NCI-H226 (cell line): ENCODE data around the gene EHD2.
"Not testable (repeated sequence)": the region's sequence is repeated elsewhere in the genome, so short reads cannot be mapped to it uniquely, and the experiment has no call there.

Experiments used
- DNase-seq: peaks from one replicate; pipeline ENCODE4 v3.0.0-alpha.2; 2015

The EHD2 gene

DNA sequence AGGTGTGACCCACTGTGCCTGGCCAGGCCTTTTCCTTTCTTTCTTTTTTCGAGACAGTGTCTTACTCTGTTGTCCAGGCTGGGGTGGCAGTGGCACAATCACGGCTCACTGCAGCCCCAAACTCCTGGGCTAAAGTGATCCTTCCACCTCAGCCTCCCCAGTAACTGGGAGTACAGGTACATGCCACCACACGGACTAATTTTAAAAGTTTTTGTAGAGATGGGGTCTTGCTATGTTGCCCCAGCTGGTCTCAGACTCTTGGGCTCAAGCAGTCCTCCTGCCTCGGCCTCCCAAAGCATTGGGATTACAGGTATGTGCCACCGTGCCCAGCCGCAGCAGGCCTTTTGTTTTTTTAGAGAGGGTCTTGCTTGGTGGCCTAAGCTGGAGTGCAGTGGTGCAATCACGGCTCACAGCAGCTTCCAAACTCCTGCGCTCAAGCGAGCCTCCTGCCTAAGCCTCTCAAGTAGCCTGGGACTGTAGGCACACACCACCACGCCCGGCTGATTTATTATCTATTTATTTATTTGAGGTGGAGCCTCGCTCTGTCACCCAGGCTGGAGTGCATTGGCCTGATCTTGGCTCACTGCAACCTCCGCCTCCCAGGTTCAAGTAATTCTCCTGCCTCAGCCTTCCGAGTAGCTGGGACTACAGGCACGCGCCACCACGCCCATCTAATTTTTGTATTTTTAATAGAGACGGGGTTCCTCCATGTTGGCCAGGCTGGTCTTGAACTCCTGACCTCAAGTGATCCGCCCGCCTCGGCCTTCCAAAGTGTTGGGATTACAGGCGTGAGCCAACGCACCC is 64.2 kb downstream of the EHD2 start:
- DNase-seq, result not testable (repeated sequence)

DNA sequence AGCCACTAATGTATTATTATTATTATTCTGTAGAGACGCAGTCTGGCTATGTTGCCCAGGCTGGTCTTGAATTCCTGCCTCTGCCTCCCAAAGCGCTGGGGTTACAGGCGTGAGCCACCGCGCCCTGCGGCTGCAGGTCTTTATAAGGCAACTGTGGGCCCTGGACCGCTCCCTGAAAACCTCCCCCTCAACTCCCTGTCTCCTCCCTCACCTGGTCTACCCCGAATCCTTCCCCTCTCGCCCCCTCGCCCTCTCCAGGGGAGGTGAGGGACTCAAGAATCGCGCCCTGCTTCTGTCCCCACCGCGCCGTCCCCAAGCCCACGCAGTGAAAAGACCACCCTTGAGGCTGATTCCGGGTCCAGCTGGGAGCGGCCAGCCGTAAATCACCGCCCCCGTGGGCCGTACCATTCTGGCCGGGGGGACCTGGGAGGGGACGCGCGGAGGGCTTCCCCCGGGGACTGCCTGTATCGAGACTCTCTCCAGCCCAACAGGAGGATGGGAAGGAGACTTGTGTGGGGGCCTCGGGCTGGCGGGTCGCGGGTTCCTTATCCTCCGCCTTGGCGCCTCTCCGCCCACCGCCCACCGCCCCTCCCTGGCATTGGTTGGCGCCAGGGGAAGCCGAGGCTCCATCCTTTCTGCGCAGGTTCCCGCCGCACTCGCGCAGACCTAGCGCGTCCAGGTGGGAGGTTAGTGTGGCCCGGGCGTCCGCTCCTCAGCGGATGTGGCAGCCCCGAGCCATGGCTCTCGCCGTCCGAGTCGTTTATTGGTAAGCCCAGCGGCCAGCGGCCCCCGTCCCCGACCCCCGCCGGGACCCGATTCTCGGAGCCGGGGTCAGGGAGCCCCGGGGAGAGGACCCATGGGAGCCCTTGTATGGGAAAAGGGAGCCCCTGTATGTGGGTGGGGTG is 65.1 kb downstream of the EHD2 start, which contains the start of gene SELENOW:
Gene SELENOW, plus strand, starts transcription at position 655 of the 905 bp plus-strand sequence. Its CDS starts 83 bp downstream, at position 738.
- DNase-seq, result peak; percentile 59

DNA sequence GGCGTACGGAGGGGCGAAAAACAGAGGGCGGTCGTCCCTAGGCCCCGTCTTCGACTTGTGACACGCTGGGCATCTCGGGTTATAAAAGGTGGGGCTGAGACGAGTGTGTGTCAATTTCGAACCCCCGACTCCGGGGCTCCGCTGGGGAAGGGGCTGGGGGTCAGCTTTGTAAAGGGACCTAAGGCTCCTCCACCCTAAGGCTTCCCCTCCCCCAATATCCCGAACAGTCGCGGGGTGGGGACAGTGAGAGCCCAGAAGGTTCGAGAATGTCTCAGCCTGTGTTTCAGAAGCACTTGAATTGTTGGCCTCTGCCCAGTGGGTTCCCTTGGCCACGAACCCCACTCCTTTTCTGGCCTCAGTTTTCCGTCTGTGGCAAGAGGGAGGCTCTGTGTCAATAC is 65.7 kb downstream of the EHD2 start:
- no peak for DNase-seq

DNA sequence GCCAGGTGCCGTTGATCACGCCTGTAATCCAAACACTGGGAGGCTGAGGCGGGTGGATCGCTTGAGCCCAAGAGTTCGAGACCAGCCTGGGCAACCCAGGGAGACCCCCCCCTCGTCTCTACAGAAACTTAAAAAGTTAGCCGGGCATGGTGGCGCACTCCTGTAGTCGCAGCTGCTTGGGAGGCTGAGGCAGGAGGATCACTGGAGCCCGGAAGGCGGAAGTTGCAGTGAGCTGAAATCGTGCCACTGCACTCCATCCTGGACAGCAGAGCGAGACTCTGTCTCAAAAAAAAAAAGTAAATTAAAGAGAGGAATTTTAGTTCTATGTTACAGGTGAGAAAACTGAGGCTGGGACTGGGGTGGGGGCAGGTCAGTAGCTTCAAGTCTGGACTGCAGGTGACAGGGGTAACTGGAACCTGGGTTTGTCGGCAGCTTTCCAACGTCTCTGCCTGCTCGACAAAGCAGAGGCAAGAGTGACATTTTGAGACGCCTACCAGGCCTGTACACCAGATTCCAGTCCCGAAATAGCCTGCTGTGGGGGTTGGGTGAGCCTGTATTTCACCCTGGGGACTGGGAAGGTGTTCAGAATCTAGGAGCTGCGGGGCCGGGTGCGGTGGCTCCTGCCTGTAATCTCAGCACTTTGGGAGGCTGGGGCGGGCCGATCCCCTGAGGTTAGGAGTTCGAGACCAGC is 66.4 kb downstream of the EHD2 start:
- DNase-seq, result no peak

GRCh38 chr19:47780215-47780551 is 67.0 kb downstream of the EHD2 start:
- no peak for DNase-seq

DNA sequence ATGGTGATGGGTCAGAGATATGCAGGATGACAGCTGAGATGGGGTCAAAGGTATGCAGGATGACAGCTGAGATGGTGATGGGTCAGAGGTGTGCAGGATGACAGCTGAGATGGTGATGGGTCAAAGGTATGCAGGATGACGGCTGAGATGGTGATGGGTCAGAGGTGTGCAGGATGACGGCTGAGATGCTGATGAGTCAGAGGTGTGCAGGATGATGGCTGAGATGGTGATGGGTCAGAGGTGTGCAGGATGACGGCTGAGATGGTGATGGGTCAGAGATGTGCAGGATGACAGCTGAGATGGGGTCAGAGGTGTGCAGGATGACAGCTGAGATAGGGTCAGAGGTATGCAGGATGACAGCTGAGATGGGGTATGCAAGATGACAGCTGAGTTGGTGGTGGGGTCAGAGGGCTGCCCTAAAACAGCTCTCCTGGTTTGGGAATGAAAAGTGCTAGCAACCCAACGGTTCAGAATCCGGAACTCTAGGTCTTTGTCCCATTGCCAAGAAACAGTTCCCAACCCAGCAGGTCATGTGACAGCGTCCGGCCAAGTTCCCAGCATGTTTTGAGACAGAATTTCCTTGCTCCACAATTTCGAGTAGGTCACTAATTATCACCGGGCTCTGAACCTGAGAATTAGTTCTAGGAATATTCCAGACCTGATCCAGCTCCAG is 68.5 kb downstream of the EHD2 start:
- DNase-seq, result no peak

DNA sequence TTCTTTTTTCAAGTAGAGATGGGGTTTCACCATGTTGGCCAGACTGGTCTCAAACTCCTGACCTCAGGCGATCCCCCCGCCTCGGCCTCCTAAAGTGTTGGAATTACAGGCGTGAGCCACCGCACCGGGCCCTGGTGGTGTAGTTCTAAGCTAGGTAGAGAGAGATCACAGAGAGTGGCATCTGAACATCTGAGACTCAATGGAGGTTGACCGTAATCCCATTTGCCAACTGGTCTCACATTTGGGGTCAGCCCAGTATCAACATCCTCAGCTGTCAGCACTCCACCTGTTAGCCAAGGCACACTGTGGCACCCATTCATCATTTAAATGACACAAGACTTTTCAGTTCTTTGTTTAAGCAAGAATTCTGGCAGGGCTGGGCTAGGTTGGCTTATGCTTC is 73.3 kb downstream of the EHD2 start:
- no peak for DNase-seq

- not testable (repeated sequence) for DNase-seq
Observed at GRCh38 chr19:47787307-47787706, 74.1 kb downstream of the EHD2 start.

DNA sequence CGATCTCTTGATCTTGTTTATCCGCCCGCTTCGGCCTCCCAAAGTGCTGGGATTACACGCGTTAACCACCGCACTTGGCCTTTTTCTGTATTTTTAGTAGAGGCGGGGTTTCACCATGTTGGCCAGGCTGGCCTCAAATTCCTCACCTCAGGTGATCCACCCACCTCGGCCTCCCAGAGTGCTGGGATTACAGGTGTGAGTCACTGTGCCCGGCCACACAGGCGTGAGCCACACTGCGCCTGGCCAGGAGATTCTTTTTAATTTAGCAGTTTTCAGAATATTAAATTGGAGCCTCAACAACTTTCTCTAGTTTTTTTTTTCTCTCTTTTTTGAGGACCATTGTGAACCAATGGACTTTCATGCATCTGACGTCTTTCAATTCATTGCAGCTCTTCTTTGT is 76.6 kb downstream of the EHD2 start:
- DNase-seq, result not testable (repeated sequence)

GRCh38 chr19:47790398-47790814 is 77.2 kb downstream of the EHD2 start:
- DNase-seq, result peak; percentile 16

DNA sequence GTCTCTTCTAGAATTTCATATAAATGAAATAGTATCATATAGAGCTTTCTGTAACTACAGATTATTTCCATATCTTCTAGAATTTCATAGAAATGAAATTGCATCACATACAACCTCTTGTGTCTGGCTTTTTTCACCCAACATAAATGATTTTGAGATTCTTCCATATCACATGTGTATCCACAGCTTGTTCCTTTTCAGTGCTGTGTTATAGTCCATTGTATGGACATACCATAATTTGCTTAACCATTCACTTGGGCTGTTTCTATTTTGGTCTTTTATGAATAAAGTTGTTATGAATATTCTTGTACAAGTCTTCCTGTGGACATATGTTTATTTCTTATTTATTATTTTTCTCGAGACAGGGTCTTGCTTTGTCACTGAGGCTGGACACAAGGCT is 79.4 kb downstream of the EHD2 start:
- DNase-seq, result no peak
